OCI-LY7 (cell line): ENCODE measurements around the gene C11orf71.

Experiments
- CTCF ChIP-seq: fragments of 200-600 bp; sonication (generic); conservative IDR thresholded peaks from 2 replicates; pipeline ENCODE4 v1.5.1; 2014; ENCODE audit warnings: mild to moderate bottlenecking, antibody characterized with exemption, low read length, moderate library complexity, mixed read lengths
- EZH2phosphoT487 ChIP-seq: fragments of 200-600 bp; sonication (generic); IDR thresholded peaks from 2 replicates; pipeline ENCODE4 v1.6.1; 2018; ENCODE audit warnings: low read depth, borderline replicate concordance, mild to moderate bottlenecking, mixed run types, antibody characterized with exemption, low read length, moderate library complexity, mixed read lengths

GRCh38 chr11:114398303-114398920, 1.9 kb downstream of the C11orf71 start:
- TF ChIP-seq CTCF: no peak
- no peak for TF ChIP-seq EZH2phosphoT487
